ENCODE data around the gene C16orf74.
A peak's percentile ranks its signal among the peaks of the same experiment; 100 is the strongest.

Gene C16orf74

DNA sequence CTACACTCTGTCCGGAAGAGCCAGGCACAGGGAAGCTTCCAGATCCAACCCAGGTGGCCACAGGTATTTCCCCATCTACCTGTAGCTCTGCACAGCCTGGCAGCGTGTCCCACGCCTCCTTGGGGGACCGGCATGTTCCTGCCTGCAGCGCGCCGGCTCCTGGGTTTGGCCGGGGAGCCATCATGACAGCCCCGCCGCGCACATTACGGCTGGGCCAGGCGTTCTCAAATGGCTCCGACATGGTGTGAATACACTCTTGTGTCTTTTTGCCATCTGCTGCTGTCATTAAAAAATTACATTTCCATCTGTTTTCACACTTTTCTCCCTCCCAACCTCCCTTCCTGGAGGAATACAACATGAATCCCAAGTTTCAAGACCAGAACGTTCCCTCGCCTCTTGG is 54.1 kb downstream of the C16orf74 start:
- no peak for DNase-seq (ENCODE audit: low read depth, low spot score)

DNA sequence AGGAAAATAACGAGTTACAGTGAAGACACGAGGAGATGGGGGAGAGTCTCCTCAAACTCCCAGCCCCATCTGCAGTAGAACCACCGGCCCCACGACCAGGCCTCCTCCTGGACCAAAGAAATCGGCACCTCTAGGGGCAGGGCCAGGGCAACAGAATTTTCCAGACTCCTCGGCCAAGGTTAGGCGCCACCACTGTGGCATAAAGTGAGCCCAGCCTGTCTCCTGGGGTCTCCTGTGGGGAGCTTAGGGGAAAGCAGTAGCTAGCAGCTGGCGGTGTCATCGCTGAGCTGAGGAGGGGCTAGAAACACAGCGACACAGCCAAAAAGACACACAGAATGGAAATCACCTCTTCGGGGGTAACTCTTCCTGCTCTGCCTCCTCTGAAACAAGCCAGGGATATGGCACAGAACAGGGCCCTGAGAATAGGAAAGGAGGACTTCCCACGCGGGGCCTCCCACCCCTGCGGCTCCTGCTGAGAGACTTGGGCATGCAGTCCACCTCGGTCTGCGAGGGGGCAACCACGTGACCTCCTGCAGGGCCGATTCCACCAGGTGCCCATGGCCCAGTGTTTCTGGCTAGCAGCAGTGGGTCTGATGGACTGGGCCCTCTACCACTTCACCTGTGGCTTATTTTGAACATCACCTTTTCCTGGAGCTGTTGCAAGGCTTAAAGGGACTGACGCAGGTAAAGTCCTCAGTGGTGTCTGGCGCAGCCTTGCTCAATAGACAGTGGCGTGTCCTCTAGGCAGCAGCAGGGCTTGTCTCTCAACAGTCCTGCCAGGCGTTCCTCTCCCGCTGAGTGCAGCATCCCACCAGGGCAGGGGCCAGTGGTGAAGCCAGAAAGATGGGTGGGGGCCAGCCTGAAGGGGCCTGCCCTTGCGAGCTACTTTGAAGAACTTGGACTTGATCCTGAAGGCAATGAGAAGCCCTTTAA is 55.4 kb downstream of the C16orf74 start:
- no peak for DNase-seq (ENCODE audit: low read depth, low spot score)

DNA sequence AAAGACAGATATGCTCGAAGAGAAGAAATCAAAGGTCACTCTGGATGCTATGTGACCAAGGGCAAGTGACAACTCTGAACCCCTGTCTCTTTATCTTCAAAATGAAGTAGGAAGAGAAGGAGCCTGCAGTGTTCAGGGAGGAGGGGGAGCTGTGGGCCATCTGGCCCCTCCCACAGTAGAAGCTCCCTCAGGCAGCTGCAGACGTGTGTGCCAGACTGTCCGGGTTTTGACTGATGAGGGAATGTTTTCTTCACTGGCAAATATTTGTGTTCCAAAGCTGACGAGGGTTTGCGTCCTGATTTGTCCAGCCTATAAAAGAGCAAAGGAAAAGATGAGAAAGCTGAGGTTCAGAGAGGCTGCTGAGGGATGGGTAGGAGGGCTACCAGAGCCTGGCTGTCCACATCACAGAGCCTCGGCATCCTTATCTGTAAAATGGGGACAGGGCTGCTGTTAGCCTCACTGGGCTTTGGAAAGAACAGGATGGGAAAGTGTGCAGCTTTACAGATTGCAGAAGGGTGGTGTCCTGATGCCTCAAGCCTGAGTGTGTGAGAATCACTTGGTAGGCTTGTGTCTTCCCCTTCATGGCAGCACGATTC is 60.3 kb downstream of the C16orf74 start:
- DNase-seq (ENCODE audit: low read depth, low spot score), result no peak

DNA sequence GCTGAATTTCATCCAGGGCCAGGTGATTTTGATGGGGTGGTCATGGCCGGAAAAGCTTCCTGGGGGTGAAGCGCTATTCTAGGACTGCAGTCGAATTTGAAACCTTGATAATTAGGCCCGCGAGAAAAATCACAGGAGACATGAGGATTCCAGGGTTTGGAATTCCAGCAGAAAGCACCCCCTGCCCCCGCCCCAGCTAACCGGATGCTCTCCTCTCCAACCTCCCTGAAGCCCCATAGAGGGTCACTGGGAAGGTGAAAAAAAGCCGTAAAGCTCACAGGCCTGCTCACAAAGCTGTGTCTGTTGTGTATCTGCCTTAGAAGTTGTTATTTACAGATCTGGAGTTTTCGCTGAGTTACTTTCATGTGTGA is 61.0 kb downstream of the C16orf74 start:
- DNase-seq (ENCODE audit: low read depth, low spot score), result no peak

DNA sequence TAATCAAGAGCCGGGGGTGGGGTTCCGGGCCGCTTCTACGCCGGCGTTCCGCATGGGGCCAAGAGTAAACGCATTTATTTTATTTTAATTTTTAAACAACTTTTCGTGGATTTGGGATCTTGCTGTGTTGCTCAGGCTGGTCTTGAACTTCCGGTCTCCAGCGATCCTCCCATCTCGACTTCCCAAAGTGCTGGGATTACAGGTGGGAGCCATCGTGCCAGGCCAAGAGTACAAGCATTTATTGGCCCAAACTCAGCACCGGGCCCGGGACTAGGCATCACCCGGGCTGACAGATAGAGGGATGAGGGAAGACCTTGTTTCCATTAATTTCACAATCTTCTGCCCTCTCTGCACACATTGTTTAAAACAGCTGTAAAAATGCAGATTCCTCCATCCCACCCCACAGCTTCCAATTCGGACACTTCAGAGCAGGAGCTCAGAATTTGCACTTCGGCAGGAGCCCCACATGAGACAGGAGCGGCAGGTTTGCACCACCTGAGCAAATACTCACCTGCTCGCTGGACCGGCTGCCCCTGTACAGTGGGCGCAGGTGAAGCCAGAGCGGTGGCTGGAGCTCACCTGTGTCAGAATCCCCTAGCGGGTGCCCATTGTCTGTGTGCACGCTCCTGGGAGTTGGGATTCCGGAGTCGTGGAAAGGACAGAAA is 61.5 kb downstream of the C16orf74 start:
- no peak for DNase-seq (ENCODE audit: low read depth, low spot score)

DNA sequence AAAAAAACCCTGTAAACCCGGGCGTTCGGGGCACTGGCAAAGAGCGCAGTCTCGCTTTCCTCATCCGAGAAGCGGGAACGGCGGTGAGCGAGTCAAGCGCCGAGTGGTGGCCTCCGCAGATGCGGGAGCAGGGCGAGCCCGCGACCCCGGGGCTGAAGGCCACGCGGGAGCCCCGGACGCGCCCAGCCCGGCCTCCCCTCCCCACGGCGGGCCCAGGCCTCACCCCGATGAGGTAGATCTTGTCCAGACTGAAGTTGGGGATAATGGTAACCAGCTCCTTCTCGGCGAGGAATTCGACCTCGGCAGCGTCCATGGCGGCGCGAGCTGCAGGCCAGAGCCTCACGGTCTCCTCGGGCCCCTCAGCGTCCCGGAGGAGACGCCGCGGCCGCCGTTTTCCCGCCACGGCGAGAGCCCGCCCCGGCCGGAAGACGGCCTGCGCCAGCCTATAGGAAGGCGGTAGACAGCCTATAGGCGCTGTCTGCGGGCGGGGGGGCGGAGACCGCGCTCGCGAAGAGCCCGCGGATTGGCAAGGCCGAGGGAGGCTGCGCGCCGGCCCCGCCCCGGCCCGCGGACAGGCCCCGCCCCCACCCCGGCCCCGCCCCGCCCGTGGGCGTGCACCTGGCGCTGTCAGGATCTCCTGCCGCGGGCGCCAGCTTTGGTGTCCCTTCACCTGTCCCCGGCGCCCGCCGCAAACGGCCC is 62.2 kb downstream of the C16orf74 start, which contains the start of gene GINS2:
GINS2 (minus strand) TSS at position 369 of the 699 bp plus-strand sequence; CDS start at position 313, 56 bp downstream.
- peak; percentile 20 for DNase-seq (ENCODE audit: low read depth, low spot score)

DNA sequence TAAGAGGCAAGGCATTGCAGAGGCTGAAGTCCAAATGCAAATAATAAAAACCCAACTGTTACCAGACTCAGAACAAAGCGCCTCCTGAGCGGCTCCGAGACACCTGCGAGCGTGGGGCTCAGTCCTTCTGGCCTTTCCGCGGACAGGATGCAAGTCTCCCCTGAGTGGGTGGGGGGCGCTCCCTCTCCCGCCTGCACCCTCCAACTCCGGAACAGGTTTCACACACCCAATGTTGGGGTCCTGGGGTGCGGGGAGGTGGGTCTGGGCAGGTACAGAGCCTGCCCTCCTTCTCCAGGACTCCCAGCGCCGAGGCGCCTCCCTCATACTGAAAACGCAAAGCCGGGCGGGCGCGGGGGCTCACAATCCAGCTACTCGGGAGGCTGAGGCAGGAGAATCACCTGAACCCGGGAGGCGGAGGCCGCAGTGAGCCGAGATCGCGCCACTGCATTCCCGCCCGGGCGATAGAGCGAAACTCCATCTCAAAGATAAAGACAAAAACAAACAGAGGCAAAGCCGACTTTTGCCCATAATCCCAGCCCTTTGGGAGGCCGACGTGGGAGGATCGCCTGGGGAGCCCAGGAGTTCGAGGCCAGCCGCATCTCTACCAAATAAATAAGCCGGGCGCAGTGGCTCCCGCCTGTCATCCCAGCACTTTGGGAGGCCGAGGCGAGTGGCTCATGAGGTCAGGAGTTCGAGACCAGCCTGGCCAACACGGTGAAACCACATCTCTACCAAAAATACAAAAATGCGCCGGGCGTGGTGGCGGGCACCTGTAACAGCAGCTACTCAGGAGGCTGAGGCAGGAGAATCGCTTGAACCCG is 63.0 kb downstream of the C16orf74 start:
- DNase-seq (ENCODE audit: low read depth, low spot score), result no peak

DNA sequence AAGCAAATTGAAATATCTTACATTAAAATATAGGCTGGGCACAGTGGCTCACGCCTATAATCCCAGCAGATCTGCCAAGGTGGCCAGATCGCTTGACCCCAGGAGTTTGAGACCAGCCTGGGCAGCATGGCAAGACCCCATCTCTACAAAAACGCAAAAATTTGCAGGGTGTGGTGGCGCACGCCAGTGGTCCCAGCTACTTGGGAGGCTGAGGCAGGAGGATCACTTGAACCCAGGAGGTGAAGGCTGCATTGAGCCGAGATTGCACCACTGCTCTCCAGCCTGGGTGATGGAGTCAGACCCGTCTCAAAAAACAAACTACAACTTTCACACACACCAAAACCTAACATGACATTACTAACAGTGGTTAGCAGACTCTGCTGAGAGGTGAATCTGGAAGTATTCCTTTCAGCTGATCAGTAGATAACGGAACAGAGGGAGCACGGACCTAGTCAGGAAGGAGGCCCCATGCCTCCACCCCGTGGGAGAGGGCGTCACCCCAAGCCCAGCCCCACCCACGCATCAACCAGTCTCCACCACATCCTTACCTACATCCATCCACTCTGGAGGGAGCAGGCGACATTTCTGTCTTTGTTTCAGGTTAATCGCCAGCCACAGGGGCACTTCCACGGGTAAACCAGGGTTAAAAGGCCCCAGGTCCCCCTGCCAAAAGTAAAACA is 63.8 kb downstream of the C16orf74 start:
- DNase-seq (ENCODE audit: low read depth, low spot score), result no peak

DNA sequence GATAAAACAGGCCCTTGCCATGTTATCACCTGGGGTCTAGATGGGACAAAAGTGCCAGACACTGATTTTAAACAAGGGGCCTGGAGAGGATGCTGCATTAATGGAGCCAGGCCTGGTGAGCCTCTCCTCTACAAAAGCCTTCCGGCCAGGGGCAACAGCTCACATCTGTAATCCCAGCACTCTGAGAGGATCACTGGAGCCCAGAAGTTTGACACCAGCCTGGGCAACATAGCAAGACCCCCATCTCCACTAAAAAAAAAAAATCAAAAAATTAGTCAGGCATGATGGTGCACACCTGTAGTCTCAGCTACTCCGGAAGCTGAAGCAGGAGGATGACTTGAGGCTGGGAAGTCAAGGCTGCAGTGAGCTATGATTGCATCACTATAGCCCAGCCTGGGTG is 65.6 kb downstream of the C16orf74 start:
- DNase-seq (ENCODE audit: low read depth, low spot score), result no peak

DNA sequence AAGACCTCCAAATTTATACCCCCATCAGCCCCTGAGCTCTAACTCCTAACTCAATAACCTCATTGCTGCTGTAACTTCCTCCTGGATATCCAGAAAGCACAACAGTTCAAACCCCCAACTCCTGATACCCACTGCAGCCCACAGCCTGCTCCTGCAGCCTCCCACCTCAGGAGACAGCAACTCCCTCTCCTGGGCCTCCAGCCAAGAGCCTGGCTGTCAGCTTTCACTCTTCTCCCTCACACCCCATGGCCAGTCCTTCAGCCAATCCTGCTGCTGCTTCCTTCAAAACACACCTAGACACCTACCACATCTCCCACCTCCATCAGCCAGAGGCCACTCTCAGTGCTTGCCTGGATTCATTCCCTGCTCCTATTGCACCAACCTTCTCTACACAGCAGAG is 67.5 kb downstream of the C16orf74 start:
- DNase-seq (ENCODE audit: low read depth, low spot score), result no peak

DNA sequence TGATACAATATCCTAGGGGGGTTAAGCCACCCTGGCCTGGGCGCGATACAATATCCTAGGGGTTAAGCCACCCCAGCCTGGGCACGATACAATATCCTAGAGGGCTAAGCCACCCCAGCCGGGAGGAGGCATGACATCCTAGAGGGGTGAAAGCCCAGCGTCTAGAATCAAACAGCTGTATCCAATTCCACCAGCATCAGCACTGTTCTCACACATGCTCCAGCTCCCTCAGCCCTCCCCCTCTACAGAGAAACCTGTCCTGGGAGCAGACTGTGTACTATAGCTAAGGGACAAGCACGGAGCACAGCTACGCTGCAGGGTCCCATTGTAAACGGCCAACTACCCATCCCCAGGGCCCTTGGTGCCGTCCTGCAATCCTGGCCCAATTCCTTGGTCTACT is 68.4 kb downstream of the C16orf74 start:
- no peak for DNase-seq (ENCODE audit: low read depth, low spot score)

DNA sequence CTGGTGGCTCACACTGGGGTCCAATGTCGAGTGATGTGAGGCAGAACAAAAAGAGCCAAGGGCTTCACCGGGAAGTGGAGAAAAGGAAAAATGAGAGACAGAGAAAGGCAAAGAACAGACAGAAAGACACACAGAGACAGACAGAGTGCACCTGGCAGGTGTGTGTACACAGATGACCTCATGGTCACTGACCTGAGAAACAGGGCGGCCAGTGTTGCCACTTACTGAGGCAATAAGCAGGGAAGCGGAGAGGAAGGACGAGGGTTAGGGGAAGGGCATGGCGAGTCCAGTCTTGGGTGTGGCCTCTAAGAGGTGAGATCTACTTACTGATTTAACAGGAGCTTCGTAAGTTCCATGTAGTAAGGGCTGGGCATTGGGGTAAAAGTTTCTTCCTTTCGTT is 69.6 kb downstream of the C16orf74 start:
- DNase-seq (ENCODE audit: low read depth, low spot score), result no peak

DNA sequence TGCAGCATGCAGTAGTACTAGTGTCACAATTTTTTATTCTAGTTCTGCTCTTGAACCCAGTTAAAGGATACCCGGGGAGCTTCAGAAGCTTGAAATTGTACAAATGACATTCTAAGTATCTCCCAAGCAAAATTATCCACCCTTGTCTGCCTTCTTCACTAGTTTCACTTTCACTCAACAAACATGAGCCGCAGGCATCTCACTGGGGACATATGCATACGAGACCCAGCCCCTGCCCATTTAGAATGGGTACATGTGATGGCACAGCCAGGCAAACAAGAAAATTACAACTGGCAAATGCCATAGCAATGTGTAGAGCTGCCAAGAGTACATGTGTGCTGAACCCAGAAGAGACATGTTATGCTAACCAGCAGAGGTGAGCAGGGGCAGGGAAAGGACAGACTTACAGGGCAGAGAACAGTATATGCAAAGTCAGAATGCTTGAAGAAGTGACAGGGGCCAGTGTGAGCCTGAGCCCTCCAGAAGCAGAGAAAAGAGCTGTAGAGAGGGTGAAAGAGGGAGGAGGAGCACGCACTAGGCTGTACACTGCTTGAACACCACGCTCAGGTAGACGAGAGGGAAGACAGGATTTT is 70.4 kb downstream of the C16orf74 start:
- DNase-seq (ENCODE audit: low read depth, low spot score), result no peak

DNA sequence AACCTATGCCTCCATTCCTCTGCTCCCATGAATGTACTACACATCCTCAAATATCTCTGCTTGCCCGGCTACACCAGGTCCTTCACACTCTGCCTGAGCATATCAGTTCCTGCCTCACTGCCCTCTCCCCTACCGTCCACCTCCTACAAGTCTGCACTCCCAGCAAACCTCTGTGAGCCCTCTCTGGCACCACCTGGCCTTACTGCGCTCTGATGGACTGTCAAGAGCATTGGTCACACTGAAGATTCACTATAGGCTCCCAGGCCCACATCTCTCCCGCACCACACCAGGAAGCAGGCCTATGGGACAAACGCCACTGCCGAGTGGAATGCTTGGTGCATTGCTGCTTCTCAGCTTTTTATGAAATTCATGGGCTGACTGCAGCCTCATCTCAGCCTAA is 71.0 kb downstream of the C16orf74 start:
- DNase-seq (ENCODE audit: low read depth, low spot score), result no peak

DNA sequence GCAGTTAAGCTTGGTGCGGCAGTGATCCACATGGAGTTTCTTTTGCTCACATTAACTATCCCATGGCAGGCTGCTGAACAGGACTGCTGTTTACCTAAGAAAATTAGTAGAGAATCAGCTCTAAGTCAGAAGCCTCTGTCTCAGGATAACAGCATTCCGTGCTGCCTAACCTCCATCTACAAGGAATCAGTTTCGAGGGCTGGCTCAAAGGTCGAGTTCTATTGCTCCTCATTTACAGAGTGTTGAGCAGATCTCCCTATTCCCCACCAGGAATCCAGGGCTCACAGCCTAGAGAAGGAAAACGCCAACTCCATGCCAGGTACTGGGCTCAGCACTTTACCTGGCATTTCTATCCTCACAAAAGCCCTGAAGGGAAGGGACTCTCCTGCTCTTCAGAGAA is 72.1 kb downstream of the C16orf74 start:
- DNase-seq (ENCODE audit: low read depth, low spot score), result no peak

DNA sequence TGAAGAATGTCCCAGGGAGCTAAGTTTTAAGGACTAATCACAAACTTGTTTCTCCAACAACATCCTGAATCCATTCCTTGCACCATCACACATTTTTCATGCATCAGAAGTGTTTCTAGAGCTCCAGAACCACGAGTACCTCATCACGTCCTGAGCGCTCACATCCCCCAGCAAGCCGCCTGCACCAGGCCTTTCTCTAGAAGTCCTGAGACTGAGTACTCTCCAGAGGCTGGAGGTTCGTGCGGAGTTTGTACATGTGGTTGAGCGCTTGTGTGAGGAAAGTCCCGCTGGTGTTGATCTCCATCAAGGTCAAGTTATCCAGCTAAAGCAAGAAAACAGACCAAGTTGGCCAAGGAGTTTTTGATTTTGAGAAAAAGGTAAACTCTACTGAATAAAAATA is 72.9 kb downstream of the C16orf74 start:
- DNase-seq (ENCODE audit: low read depth, low spot score), result no peak

DNA sequence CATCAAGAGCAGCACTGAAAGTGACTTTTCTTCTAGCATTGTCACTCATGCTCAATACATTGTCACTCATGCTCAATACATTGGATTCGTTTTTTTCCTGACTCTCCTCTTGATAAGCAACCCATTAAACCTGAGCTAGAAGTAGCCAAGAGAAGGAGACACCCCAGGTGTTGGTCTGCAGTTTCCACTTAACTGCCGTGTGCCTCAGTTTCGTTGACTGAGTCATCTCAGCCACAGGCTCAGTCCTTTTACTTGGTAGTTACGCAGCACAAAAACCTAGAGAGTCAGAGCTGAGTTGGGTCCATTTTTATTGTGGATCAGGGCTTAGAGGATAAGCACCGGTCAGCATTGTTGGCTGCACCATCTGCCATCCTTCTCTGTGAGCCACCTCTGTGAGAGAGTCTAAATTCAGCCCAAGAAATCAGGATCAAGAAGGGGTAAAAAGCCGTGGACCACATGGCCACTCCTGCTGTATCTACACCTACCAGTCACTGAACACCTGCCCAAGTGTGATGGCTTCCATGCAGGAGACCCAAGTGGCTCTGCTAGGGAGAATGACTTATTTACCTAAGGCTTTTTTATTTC is 73.4 kb downstream of the C16orf74 start:
- DNase-seq (ENCODE audit: low read depth, low spot score), result no peak

DNA sequence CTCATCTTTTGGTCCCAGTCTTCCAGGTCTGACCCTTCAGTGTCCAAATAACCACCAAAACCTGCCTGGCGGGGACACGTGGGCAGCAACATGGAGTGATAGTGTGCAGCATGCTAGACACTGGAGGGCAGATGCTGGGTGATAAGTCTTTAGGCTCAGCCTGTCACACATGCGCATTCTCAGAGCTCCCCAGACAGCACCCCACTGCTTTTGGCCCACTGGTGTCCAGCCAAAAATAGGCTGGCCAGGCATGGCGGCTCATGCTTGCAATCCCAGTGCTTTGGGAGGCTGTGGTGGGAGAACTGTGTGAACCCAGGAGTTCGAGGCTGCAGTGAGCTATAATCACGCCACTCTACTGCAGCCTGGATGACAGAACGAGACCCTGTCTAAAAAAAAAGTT is 74.4 kb downstream of the C16orf74 start:
- no peak for DNase-seq (ENCODE audit: low read depth, low spot score)

DNA sequence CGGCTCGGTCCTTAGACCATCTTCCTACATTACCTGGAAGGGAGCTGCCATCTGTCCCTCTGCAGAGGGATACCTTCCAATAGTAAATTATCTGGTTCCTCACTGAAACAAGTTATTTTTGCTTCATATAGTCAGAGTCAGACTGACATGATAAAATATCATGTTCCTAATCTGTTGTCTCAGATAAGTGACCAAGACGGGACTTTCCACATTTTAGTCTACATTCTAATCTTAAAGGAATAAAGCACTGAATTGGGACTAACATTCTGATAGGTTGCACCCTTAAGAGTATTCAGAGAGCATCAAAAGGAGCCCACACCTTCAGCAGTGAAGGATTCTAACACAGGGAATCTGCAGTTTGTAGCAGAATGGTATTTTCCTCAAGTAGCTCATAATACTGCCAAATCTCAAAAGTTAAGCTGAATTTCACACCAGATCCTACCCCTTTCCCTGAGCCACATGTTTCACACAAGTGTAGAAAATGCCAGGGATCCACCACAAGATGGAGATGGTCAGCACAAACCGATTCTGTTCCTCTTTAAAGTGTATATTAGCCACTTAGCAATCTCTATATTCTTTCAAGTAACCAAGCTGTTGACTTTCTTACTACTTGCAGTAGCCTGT is 75.5 kb downstream of the C16orf74 start:
- no peak for DNase-seq (ENCODE audit: low read depth, low spot score)

Data from brain pericyte (primary cell).